Measurements from ENCODE around the gene HSPG2. TPM values are rescaled to one million over a fixed set of nuclear protein-coding genes. Genes with fewer than 3 reads are reported as not detected.
A peak's percentile ranks its signal among the peaks of the same experiment; 100 is the strongest.

The HSPG2 gene
- total RNA-seq, 1 donor = 265 TPM

GRCh38 chr1:21859669-21860179, 77.4 kb downstream of the HSPG2 start:
- Histone ChIP-seq H3K4me1 (ENCODE audit: insufficient read depth, low read length) (peaks cover 26% of the 10 kb centered on the region), H3K36me3 (ENCODE audit: insufficient read depth, low read length) (peaks cover 87% of the 10 kb centered on the region)

GRCh38 chr1:21857840-21858670, 79.1 kb downstream of the HSPG2 start:
- peaks cover 26% of the 10 kb centered on the region for H3K4me1 ChIP-seq (ENCODE audit: insufficient read depth, low read length)
- H3K36me3 ChIP-seq (ENCODE audit: insufficient read depth, low read length) = peaks cover 87% of the 10 kb centered on the region
- H3K4me2 ChIP-seq (ENCODE audit: insufficient read depth, low read length) = no peak overlapping the region
- no peaks in the 10 kb centered on the region for H3K27me3 ChIP-seq (ENCODE audit: insufficient read depth, low read length)
- peaks cover 59% of the 10 kb centered on the region for H4K20me1 ChIP-seq (ENCODE audit: insufficient read depth, low read length)
- H3K4me3 ChIP-seq (ENCODE audit: insufficient read depth, low read length) = no peak overlapping the region
- peak; percentile 94 for DNase-seq (ENCODE audit: insufficient read length, low spot score, missing footprints)
- TF ChIP-seq CTCF (IDR thresholded peaks at IDR 0.05; ENCODE audit: extremely low read depth, low read depth, low read length) = no peak
- H3K9me3 ChIP-seq (ENCODE audit: low read depth, low read length) = no peaks in the 10 kb centered on the region
- peaks cover 3% of the 10 kb centered on the region for H3K79me2 ChIP-seq (ENCODE audit: insufficient read depth, low read length)
- H2AFZ ChIP-seq (ENCODE audit: low read length) = no peak overlapping the region
- peak overlapping the region; percentile 74 for H3K27ac ChIP-seq (ENCODE audit: low read depth, low read length)

More at GRCh38 chr1:21859669-21860179, 77.4 kb downstream of the HSPG2 start:
- Histone ChIP-seq H3K4me2 (ENCODE audit: insufficient read depth, low read length) (no peak overlapping the region), H3K27ac (ENCODE audit: low read depth, low read length) (peak overlapping the region; percentile 37), H4K20me1 (ENCODE audit: insufficient read depth, low read length) (peaks cover 56% of the 10 kb centered on the region), H3K4me3 (ENCODE audit: insufficient read depth, low read length) (no peak overlapping the region), H3K9me3 (ENCODE audit: low read depth, low read length) (no peaks in the 10 kb centered on the region), H2AFZ (ENCODE audit: low read length) (no peak overlapping the region), H3K79me2 (ENCODE audit: insufficient read depth, low read length) (peaks cover 3% of the 10 kb centered on the region), H3K27me3 (ENCODE audit: insufficient read depth, low read length) (no peaks in the 10 kb centered on the region)
- no peak for DNase-seq (ENCODE audit: insufficient read length, low spot score, missing footprints)
- no peak for TF ChIP-seq CTCF (IDR thresholded peaks at IDR 0.05; ENCODE audit: extremely low read depth, low read depth, low read length)

GRCh38 chr1:21857142-21857839, 79.8 kb downstream of the HSPG2 start:
- H3K4me1 ChIP-seq (ENCODE audit: insufficient read depth, low read length) = peaks cover 24% of the 10 kb centered on the region
- H3K4me2 ChIP-seq (ENCODE audit: insufficient read depth, low read length) = no peak overlapping the region
- H3K27ac ChIP-seq (ENCODE audit: low read depth, low read length) = peak overlapping the region; percentile 74
- TF ChIP-seq CTCF (IDR thresholded peaks at IDR 0.05; ENCODE audit: extremely low read depth, low read depth, low read length) = no peak
- H3K4me3 ChIP-seq (ENCODE audit: insufficient read depth, low read length) = no peak overlapping the region
- H3K27me3 ChIP-seq (ENCODE audit: insufficient read depth, low read length) = no peaks in the 10 kb centered on the region
- H3K9me3 ChIP-seq (ENCODE audit: low read depth, low read length) = no peaks in the 10 kb centered on the region
- peaks cover 3% of the 10 kb centered on the region for H3K79me2 ChIP-seq (ENCODE audit: insufficient read depth, low read length)
- DNase-seq (ENCODE audit: insufficient read length, low spot score, missing footprints) = peak; percentile 95
- H3K36me3 ChIP-seq (ENCODE audit: insufficient read depth, low read length) = peaks cover 86% of the 10 kb centered on the region
- H4K20me1 ChIP-seq (ENCODE audit: insufficient read depth, low read length) = peaks cover 58% of the 10 kb centered on the region
- no peak overlapping the region for H2AFZ ChIP-seq (ENCODE audit: low read length)
